Parathyroid adenoma (tissue), 2 donors: Measurements from ENCODE around the gene CFAP57.

Experiments
- H2AFZ ChIP-seq: fragments of 300-600 bp; sonication (generic); one replicate; pipeline ENCODE4 v1.7.0; 2017; ENCODE audit warnings: antibody characterized with exemption, mild to moderate bottlenecking
- H3K27ac ChIP-seq: fragments of 300-600 bp; sonication (generic); one replicate; pipeline ENCODE4 v1.7.0; 2017
- H3K27me3 ChIP-seq: fragments of 300-600 bp; sonication (generic); one replicate; pipeline ENCODE4 v1.7.0; 2017; ENCODE audit warnings: low read length; ENCODE audit not compliant: control insufficient read depth, insufficient read depth
- H3K36me3 ChIP-seq: fragments of 300-600 bp; sonication (generic); one replicate; pipeline ENCODE4 v1.7.0; 2017; ENCODE audit warnings: low read length; ENCODE audit not compliant: control insufficient read depth, insufficient read depth
- H3K4me1 ChIP-seq: fragments of 300-600 bp; sonication (generic); one replicate; pipeline ENCODE4 v1.7.0; 2017; ENCODE audit warnings: control low read depth
- H3K4me2 ChIP-seq: fragments of 300-600 bp; sonication (generic); one replicate; pipeline ENCODE4 v1.7.0; 2017; ENCODE audit warnings: low read length
- H3K4me3 ChIP-seq: fragments of 300-600 bp; sonication (generic); one replicate; pipeline ENCODE4 v1.7.0; 2017; ENCODE audit warnings: low read depth, low read length
- H3K79me2 ChIP-seq: fragments of 300-600 bp; sonication (generic); one replicate; pipeline ENCODE4 v1.7.0; 2017; ENCODE audit warnings: control low read depth
- H3K9ac ChIP-seq: fragments of 300-600 bp; sonication (generic); one replicate; pipeline ENCODE4 v1.7.0; 2017; ENCODE audit warnings: mild to moderate bottlenecking
- H3K9me3 ChIP-seq: fragments of 300-600 bp; sonication (generic); one replicate; pipeline ENCODE4 v1.7.0; 2017; ENCODE audit warnings: low read length; ENCODE audit not compliant: control insufficient read depth
- CTCF ChIP-seq: fragments of 300-600 bp; sonication (generic); IDR thresholded peaks from one replicate; pipeline ENCODE4 v1.7.0; 2017; ENCODE audit warnings: antibody characterized with exemption, mild to moderate bottlenecking
- donor health status: primary hyperparathyroidism.

The CFAP57 gene

GRCh38 chr1:43171312-43171875 lies 736 bp upstream of the CFAP57 start:
- peak overlapping the region; percentile 90 for H2AFZ ChIP-seq
- H3K79me2 ChIP-seq = no peaks in the 10 kb centered on the region
- no peak overlapping the region for H3K27ac ChIP-seq
- H3K4me1 ChIP-seq = no peaks in the 10 kb centered on the region
- no peaks in the 10 kb centered on the region for H3K36me3 ChIP-seq
- no peak overlapping the region for H3K9ac ChIP-seq
- no peaks in the 10 kb centered on the region for H3K27me3 ChIP-seq
- peak overlapping the region; percentile 96 for H3K4me3 ChIP-seq
- peak overlapping the region; percentile 94 for H3K4me2 ChIP-seq
- H3K9me3 ChIP-seq = no peaks in the 10 kb centered on the region
- TF ChIP-seq CTCF = no peak

GRCh38 chr1:43172527-43172972 lies 420 bp downstream of the CFAP57 start:
- H3K36me3 ChIP-seq = no peaks in the 10 kb centered on the region
- peak overlapping the region; percentile 90 for H2AFZ ChIP-seq
- no peaks in the 10 kb centered on the region for H3K9me3 ChIP-seq
- H3K9ac ChIP-seq = no peak overlapping the region
- no peak for TF ChIP-seq CTCF
- no peaks in the 10 kb centered on the region for H3K27me3 ChIP-seq
- no peak overlapping the region for H3K27ac ChIP-seq
- no peaks in the 10 kb centered on the region for H3K4me1 ChIP-seq
- H3K4me3 ChIP-seq = peak overlapping the region; percentile 96
- H3K4me2 ChIP-seq = peak overlapping the region; percentile 94
- no peaks in the 10 kb centered on the region for H3K79me2 ChIP-seq

- Histone ChIP-seq H3K36me3 (no peaks in the 10 kb centered on the region), H3K4me1 (no peaks in the 10 kb centered on the region), H2AFZ (no peak overlapping the region), H3K4me3 (no peak overlapping the region), H3K27me3 (no peaks in the 10 kb centered on the region), H3K27ac (no peak overlapping the region), H3K79me2 (no peaks in the 10 kb centered on the region), H3K9me3 (no peaks in the 10 kb centered on the region), H3K4me2 (no peak overlapping the region), H3K9ac (no peak overlapping the region)
- TF ChIP-seq CTCF = no peak
Observed at GRCh38 chr1:43174873-43175272, 2.7 kb downstream of the CFAP57 start.

- no peaks in the 10 kb centered on the region for H3K4me1 ChIP-seq
- no peak for TF ChIP-seq CTCF
Observed at GRCh38 chr1:43177691-43178090, 5.6 kb downstream of the CFAP57 start.

GRCh38 chr1:43184388-43184787 lies 12.3 kb downstream of the CFAP57 start:
- Histone ChIP-seq H3K27ac (no peak overlapping the region), H3K79me2 (no peaks in the 10 kb centered on the region), H3K27me3 (no peaks in the 10 kb centered on the region), H3K9me3 (no peaks in the 10 kb centered on the region), H2AFZ (no peak overlapping the region), H3K4me3 (no peak overlapping the region), H3K9ac (no peak overlapping the region), H3K4me1 (no peaks in the 10 kb centered on the region), H3K4me2 (no peak overlapping the region), H3K36me3 (no peaks in the 10 kb centered on the region)
- no peak for TF ChIP-seq CTCF

More at GRCh38 chr1:43177691-43178090, 5.6 kb downstream of the CFAP57 start:
- Histone ChIP-seq H3K27ac (no peak overlapping the region), H3K9ac (no peak overlapping the region), H2AFZ (no peak overlapping the region), H3K4me3 (no peak overlapping the region), H3K9me3 (no peaks in the 10 kb centered on the region), H3K79me2 (no peaks in the 10 kb centered on the region), H3K36me3 (no peaks in the 10 kb centered on the region), H3K27me3 (no peaks in the 10 kb centered on the region), H3K4me2 (no peak overlapping the region)
